Left colon (tissue), 2 donors: ENCODE results near the gene VPS35L. TPM values are rescaled to one million over a fixed set of nuclear protein-coding genes. Genes with fewer than 3 reads are reported as not detected.
A peak's percentile ranks its signal among the peaks of the same experiment; 100 is the strongest.
"Not testable (repeated sequence)": the region's sequence is repeated elsewhere in the genome, so short reads cannot be mapped to it uniquely, and the experiment has no call there.

Experiments used
- ATAC-seq: fragments of 200-7000 bp; cut with Tn5 transposase; one replicate; pipeline ENCODE4 v1.9.1; 2020; ENCODE audit warnings: mild to moderate bottlenecking, moderate library complexity
- DNase-seq, 2 donors: peaks; one replicate each; pipeline ENCODE4 v3.0.0-alpha.2; 2020
- intact Hi-C, 2 donors: fragments of 100-400 bp; cut with DNase I in 1 of 2; cut with micrococcal nuclease in 1 of 2; formaldehyde crosslinking; loops; one replicate each; pipeline versions ENCODE4 v1.11.2 to v1.14.0; 2022; cut with DNase I, micrococcal nuclease
- total RNA-seq, 2 donors: library from RNA; stranded (reverse); fragmentation: NEBNext Ultra II Directional; extraction: Animal tissue kit (Norgen Biotek cat#: 25700); gene quantifications; one replicate each; pipeline ENCODE4 v1.2.1, GENCODE V29; 2021
- donor health status: DM: no; HTN: no; CAD: no.
- donor health status: DM: yes; HTN: yes; CAD: no.

The VPS35L gene
- total RNA-seq, 2 donors from 2014 or later, result 51.1 to 53.0 TPM

DNA sequence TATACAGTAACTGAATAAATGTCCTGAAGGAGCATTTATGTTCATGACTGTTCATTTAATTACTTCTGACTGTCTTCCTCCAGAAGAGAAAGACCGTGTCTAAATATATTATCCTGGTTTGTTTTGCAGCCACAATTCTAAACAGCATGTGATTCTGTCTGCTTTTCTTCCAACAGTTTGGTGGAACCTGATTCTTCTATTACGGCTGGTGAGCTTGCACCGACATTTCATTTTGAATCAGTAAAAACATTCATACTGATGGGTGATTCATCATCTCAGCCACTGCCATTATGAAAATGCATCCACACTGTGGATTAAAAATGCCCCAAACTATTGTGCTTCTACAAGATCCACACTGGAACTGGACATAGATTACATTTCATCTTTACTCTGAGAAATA lies 145.6 kb downstream of the VPS35L start:
- no peak for DNase-seq
- intact Hi-C loops, result no loop called here

DNA sequence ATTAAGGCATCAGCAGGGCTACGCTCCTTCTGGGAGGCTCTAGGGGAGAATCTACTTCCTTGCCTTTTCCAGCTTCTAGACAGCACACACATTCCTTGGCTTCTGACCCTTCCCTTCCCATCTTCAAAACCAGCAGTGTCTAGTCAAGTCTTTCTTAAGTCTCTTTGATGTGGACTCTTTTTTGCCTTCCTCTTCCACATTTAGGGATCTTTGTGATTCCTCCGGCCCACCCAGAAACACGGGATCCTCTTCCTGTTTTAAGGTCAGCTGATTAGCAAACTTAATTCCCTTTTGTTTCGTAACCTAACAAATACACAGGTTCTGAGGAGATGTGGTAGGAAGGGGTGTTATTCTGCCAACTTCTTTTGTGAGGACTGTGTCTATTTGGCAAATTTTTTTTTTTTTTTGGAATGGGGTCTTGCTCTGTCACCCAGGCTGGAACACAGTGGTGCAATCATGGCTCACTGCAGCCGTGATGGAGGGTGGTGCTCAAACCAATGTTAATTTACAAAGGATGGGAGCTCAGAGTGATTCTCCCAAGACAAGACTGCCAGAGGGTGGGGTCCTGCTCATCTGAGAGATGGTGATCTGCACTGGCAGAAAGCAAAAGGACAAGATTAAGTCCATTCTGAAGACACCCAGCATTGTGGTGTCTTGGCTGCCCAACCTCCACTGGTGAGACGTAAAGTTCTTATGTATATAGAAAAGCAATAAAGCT lies 147.8 kb downstream of the VPS35L start:
- ATAC-seq (no peak), DNase-seq (peak in 1 of 2 donors; percentile 17)
- intact Hi-C loops, result no loop called here

More for the DNA sequence above, 145.6 kb downstream of the VPS35L start:
- ATAC-seq, result no peak

DNA sequence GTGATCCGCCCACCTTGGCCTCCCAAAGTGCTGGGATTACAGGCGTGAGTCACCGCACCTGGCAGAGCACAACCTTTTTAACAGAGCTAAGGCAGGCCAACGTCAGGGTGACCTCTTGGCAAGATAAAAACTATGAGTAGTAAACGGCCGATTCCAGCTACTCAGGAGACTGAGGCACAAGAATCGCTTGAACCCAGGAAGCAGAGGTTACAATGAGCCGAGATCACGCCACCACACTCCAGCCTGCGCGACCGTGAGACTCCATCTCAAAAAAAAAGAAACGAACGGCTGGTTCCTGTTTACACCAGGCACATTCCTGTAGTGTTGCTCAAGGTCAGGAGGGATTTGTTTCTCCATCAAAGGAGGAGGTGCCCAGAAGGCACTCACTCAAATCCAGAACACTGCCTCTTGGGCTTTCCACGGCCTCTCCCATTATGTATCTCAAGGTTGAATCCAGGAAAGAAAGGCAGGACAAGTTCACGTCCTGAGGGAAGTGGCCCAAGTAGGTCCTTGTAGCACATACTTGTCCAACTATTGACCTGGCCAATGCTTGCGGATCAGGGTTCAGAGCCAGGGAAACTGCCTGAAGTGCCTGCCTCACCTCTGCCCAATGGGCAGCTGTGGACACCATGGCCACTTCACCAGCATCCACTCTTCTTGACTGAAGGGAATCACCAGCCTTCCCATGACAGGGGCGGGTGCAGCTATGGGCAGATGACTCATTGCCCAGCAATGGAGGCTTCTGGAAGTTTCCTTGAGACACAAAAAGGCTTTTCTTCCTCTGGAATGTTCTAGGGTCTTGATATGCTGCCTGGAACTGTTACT lies 149.0 kb downstream of the VPS35L start:
- intact Hi-C loops, result no loop called here
- ATAC-seq, result no peak
- peak in 1 of 2 donors; percentile 23 for DNase-seq

DNA sequence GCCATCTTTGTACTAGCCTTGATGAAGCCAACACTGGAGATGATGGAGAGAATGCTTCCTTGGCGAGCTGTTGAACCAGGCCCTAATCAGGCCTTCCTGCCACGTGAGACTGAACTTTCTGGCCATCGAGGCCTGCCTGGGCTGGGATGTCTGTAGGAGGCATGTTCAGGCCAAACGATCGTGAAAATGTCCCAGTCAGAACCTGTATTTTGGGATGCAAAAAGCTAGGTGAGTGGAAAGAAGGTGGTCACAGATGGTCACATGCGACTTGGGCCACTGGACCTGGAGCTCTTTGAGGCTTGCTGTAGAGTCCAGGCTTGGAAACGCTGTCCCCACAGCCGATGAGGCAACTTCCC lies 149.6 kb downstream of the VPS35L start:
- DNase-seq (no peak), ATAC-seq (no peak)
- intact Hi-C loops, result no loop called here

DNA sequence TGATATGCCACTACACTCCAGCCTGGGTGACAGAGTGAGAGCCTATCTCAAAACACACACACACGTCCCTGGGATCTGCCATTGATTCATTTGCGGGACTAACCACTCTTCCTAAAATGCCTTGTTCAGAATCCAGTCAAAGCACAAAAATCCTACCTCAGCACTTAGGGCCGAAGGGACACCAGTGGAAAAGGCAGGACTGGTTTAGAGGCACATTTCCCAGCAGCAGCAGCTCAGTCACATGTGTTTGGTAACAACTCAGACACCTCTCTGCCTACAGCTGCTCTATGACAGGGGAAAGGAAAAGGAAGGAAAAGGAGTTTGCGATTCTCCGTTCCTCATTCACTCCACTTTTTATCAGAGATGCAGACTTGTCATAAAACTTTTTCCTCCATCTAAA lies 150.3 kb downstream of the VPS35L start:
- ATAC-seq (no peak), DNase-seq (no peak)
- intact Hi-C loops, result no loop called here

DNA sequence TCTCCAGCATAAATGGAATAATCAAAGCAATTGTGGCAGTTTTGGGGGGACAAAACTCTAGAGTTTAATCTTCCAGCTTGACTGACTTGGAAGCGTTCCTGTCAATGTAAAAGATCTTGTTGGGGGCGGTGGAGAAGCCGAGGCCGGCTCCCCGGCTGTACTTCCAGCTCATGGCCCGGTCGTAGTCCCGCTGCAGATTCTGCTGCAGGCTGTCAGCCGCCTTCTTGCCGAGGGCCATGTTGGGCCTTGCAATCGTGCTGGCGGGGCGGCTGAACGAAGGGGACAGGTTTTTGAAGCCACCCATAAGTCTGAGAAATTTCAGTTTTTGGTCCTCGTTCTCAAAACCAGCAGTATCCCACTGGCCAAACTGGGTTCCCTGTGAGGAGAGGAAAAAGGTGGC lies 151.3 kb downstream of the VPS35L start:
- ATAC-seq (no peak), DNase-seq (no peak)
- intact Hi-C loops, result no loop called here

DNA sequence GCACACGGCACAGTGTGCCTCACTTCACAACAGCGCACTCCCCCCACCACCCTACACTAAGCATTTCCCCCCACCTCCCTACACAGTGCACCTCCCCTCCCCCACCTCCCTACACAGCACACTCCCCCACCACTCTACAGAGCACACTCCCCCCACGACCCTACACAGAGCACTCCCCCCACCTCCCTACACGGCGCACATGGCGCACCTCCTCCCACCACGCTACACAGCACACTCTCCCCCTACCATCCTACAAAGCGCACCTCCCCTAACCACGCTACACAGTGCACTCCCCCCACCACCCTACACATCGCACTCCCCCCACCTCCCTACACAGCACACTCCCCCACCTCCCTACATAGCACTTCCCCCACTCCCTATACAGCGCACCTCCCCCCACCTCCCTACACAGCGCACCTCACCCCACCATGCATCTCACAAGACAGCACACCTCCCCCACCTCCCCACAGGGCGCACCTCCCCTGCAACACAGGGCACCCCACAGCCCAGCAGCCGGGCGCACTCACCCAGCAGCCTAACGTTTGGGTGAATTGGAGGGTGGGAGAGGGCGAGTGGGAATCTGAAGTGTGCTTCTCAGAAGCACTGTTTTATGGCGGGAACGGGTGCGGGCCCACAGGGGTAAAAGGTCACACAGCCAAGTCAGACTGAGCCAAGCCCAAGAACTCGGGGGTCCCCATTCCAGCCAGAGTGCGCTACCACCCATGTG lies 152.2 kb downstream of the VPS35L start:
- DNase-seq (no peak), ATAC-seq (no peak)
- intact Hi-C loops, result no loop called here

DNA sequence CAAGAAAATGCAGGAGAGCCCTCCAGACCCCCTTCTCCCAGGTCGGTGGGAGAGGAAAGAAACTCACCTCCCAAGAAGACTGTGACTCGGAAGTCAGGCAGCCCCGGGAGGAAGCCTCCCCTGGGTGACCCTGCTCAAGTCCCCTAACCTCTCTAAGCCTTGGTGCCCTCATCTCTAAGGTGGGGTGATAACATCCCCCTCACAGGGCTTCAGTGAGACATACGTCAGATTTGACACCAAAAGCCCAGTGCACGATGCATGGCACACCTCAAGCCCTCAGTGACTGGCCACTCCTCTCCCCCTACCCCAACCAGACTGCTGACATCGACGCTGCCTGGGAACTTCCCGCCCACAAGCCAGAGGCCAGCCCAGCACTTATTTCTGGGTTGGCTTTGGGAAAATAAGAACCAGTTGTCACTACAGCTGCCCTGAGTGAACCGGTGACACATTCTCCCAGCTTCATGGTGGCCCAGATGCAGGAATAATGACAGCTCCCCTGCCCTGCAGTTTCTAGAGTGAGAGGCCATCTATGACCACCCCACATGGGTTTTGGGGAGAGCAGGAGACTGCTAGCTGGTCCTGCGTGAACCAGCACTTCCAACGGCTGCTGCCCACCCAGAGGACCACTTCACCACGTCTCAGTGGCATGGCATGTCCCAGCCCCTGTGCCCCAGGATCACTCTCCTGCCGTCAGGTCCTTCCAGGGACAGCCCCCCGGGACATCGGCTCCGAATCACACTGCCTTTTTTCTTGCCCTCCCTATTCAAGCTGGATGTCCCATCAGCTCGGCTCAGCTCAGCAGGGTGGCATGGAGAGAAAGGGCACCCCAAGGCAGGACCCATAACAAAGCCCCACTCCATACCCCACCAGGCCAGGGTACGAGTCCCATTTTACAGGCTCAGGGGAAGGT lies 153.0 kb downstream of the VPS35L start:
- intact Hi-C loops, result no loop called here
- no peak for DNase-seq
- no peak for ATAC-seq

DNA sequence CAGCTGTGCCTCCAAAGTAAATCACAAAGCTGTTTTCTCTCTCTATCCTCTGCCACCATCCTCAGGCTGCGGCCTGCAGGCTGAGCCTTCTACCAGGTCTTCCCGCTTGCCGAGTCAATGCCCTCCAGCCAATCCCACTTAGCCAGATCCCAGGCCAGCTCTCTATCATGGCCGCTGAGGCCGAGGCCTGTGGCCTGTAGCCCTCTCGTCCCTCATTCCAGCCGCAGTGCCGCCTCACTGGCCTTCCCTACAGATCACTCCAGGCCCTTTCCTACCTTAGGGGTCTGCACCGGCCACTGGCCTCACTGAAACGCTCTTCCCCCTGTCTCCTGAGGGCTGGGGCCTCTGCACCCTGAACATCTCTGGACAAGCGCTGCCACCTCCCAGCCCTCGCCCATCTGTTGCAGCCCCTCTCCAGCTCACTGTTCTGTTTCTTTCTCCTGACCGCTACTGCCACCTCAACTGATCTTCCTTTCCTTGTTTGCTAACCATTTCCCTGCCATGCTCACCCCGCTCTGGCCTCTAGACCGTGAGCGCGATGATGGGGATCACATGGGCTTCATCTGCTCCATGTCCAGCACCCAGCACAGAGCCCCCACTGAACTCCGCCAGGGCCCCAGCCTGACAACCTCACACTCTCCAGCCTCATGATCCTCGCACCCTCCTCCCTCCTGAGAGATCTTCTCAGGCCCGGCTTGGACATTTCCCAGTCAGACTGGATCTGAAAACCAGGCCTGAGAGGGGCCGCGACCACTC lies 154.1 kb downstream of the VPS35L start:
- intact Hi-C loops, result no loop called here
- ATAC-seq (no peak), DNase-seq (no peak)

DNA sequence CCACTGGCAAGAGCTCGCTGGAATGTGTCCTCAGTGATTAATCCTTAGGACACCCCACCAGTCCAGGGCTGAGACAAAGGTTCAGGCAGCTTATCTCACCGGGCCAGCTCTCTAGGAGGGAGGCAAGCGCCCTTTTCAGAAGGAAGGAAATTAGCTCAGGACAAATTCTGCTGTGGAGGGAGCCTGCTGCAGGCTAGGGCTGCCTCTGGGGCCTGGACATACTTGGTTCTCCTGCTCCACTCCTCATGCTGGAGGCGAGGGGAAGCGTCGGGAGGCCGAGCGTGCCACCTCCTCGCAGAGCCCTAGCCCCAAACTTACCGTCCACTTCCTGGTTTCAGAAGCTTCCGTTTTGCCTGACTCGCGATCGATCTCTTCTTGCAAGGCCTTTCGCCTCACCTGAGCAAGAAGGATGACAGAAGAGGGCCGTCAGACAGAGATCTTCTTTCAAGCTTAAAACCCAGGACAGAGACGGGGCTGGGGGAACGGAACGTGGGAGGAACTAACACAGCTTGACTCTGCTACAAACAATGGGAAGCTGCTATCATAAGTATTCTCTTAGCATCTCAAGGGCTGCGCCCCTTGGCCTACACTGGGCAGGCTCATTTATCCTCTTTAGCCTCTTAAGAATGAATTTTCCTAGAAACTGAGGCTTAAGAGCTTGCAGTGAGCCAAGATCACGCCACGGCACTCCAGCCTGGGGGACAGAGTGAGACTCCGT lies 154.8 kb downstream of the VPS35L start:
- DNase-seq (no peak), ATAC-seq (no peak)
- intact Hi-C loops, result no loop called here

DNA sequence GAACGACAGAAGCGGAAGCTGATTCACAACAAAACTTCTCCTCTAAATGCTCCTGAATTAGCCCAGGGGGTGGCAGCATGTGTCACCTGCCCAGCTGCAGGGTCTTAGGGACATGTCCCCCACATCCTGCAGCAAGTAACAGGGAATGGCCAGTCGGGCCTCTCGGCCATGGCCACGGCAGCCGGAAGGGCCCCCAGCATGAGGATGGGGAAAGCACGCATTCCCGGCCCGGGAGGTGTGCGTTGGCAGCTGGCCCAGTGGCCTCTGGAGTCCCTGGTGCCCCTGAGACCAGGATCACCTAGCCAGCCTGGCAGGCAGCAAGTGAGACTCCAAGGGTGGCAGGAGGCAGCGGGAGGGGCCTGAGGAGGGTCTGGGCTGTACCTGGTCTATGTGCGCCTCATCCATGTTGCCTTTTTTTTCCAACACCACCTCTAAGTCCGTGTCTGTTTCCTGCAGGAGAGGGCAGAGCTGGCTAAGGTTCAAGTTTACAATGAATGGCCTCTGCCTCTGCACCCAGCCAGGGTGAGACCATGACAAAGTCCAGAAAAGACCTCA lies 155.6 kb downstream of the VPS35L start:
- ATAC-seq, result no peak
- intact Hi-C loops, result no loop called here
- DNase-seq, result no peak

DNA sequence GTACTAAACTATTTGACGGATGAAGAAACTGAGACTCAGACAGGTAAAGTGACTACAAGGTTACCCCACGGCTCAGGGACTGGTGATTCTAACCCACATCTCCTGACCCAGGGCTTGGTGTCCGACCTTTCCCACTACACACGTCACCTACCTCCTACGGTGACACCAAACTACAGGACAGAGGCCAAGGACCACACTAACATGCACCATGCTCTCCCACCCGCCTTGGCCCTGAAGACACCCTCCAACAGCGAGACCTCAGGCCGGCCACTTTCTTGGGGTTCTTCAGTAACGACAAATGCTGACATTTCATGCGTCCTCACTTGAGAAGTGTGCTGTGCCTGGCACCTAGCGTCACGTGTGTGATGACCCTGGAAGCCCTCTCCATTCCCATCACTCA lies 156.1 kb downstream of the VPS35L start:
- ATAC-seq (no peak), DNase-seq (no peak)
- intact Hi-C loops, result no loop called here

DNA sequence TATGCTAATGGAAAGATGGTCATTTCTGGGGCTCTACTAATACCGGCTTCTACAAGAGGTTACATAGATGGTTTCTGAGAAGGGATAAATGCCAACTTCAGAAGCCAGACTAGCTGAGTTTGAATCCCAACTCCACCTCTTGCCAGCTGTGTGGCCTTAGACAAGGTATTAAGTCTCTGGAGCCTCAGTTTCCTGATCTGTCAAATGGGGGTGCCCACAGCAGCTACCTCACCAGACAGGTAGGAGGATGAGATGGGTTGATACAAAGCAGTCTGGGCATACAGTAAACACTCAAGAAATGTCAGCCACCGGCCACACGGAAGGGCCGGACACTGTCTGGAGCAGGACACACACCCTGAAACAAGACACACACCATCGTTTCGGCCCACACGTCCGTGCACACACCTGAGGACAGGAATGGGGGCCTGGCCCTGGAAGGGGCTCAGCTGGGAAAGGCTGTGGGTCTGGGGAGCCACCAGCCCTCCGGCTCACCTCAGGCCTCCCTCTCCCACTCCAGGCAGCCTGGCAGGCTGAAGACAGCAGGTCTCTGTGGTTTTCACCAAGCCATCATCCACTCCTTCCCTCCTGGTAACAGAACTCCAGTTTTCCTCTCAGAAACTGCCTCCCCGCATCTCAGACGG lies 157.0 kb downstream of the VPS35L start:
- intact Hi-C loops, result no loop called here
- ATAC-seq (no peak), DNase-seq (no peak)

DNA sequence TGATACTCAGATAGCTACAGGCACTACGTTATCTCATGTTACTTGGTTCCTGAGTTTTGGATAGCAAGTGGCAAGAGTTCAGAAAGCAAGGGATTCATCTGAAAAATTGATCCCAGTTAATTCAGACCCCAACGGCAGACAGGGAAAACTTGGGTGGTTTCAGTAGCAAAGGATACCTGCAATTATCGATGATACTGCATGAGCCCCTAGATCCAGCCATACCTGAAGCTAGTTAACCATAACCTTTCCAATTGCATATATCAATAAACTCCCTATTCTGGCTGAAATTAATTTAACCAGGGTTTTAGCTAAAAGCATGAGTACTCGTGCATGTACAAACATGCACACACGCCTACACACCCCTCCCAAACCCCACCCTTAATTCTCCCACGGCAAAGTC lies 158.2 kb downstream of the VPS35L start:
- no peak for DNase-seq
- intact Hi-C loops, result no loop called here
- no peak for ATAC-seq

DNA sequence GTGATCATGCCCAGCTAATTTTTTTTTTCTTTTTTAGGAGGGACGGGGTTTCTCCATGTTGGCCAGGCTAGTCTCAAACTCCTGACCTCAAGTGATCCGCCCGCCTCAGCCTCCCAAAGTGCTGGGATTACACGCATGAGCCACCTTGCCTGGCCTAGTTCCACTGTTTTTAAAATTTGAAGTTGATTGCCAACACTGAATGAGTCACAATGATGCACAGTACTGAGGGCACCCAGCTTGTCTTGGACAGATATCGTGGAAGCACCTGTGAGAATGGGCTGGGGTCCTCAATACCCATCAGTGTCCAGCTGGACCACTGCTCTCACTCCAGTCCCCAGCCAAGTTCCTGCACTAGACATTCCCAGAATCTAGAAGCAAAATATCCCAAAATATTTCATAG lies 160.1 kb downstream of the VPS35L start:
- ATAC-seq, result no peak
- intact Hi-C loops, result no loop called here
- no peak for DNase-seq

DNA sequence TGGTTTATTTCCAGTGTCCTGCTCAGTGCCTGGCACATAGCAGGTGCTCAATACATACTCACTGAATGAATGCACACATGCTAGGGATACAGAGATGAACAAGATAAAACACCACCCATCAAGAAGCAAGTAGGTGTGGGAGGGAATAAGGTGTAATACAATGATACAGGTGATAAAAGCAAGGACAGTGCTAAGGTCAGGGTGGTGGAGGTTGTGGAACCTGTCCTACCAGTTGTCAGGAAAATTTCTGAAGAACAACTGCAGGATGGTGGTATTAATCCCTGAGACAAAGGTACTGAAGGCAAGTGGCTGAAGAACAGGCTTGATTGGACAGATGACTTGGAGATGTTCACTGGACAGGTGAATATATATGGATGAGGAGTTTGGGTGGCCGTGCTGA lies 160.7 kb downstream of the VPS35L start:
- DNase-seq (peak in 1 of 2 donors; percentile 50), ATAC-seq (peak; percentile 78)
- intact Hi-C loops, result no loop called here

DNA sequence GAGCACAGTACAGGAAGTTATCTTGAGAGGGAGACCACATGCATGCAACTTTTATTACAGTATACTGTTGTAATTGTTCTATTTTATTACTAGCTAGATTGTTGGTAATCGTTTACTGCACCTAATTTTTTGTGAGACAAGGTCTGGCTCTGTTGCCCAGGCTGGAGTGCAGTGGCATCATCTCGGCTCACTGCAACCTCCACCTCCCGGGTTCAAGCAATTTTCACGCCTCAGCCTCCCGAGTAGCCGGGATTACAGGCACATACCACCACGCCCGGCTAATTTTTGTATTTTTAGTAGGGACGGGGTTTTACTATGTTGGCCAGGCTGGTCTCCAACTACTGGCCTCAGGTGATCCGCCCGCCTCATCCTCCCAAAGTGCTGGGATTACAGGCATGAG lies 161.2 kb downstream of the VPS35L start:
- intact Hi-C loops, DNase-seq: not testable (repeated sequence)
- ATAC-seq, result peak; percentile 27
